H9 (cell line): ENCODE measurements around the gene PPP2R2B. TPM values are rescaled to one million over a fixed set of nuclear protein-coding genes. Genes with fewer than 3 reads are reported as not detected.

Source experiments
- DNase-seq: peaks from one replicate; pipeline ENCODE4 v3.0.0-alpha.2; 2017
- H2AFZ ChIP-seq: one replicate; pipeline ENCODE4 v1.6.1; 2013; ENCODE audit warnings: mild to moderate bottlenecking, low read length, control low read depth, moderate library complexity
- H2AK5ac ChIP-seq: 2 replicates; pipeline ENCODE4 v1.6.1; 2013; ENCODE audit warnings: low read length, control low read depth, mixed read lengths; ENCODE audit not compliant: insufficient read length
- H2BK120ac ChIP-seq: one replicate; pipeline ENCODE4 v1.6.1; 2013; ENCODE audit warnings: low read depth, mild to moderate bottlenecking, low read length, control low read depth, inconsistent platforms; ENCODE audit not compliant: poor library complexity, severe bottlenecking
- H2BK12ac ChIP-seq: 2 replicates; pipeline ENCODE4 v1.6.1; 2013; ENCODE audit warnings: low read length, control low read depth, mixed read lengths, low read depth; ENCODE audit not compliant: insufficient read length
- H2BK15ac ChIP-seq: 2 replicates; pipeline ENCODE4 v1.6.1; 2013; ENCODE audit warnings: low read depth, low read length, control low read depth
- H2BK20ac ChIP-seq: one replicate; pipeline ENCODE4 v1.6.1; 2013; ENCODE audit warnings: low read depth, mild to moderate bottlenecking, low read length, control low read depth, inconsistent platforms; ENCODE audit not compliant: poor library complexity, severe bottlenecking
- H2BK5ac ChIP-seq: 2 replicates; pipeline ENCODE4 v1.6.1; 2013; ENCODE audit warnings: low read length, control low read depth, mixed read lengths; ENCODE audit not compliant: insufficient read length
- H3K14ac ChIP-seq: 2 replicates; pipeline ENCODE4 v1.6.1; 2013; ENCODE audit warnings: low read length, control low read depth; ENCODE audit not compliant: insufficient read depth
- H3K18ac ChIP-seq: 2 replicates; pipeline ENCODE4 v1.6.1; 2013; ENCODE audit warnings: low read depth, mild to moderate bottlenecking, mixed read lengths, low read length, control low read depth; ENCODE audit not compliant: insufficient read length
- H3K23ac ChIP-seq: 2 replicates; pipeline ENCODE4 v1.6.1; 2013; ENCODE audit warnings: low read length, control low read depth, mixed read lengths, low read depth; ENCODE audit not compliant: insufficient read length
- H3K23me2 ChIP-seq: 2 replicates; pipeline ENCODE4 v1.6.1; 2013; ENCODE audit warnings: low read depth, mild to moderate bottlenecking, mixed read lengths, low read length, control low read depth; ENCODE audit not compliant: insufficient read length, poor library complexity, severe bottlenecking
- H3K27ac ChIP-seq: 2 replicates; pipeline ENCODE4 v1.5.1; 2013; ENCODE audit warnings: low read length, control low read depth, mixed read lengths, low read depth; ENCODE audit not compliant: insufficient read length
- H3K27me3 ChIP-seq: 2 replicates; pipeline ENCODE4 v1.6.1; 2013; ENCODE audit warnings: low read length, control low read depth, inconsistent platforms; ENCODE audit not compliant: insufficient read depth
- H3K4ac ChIP-seq: 2 replicates; pipeline ENCODE4 v1.6.1; 2013; ENCODE audit warnings: low read depth, mild to moderate bottlenecking, control low read depth, inconsistent platforms, low read length, moderate library complexity
- H3K4me1 ChIP-seq: 2 replicates; pipeline ENCODE4 v1.6.1; 2013; ENCODE audit warnings: low read length, control low read depth, inconsistent platforms; ENCODE audit not compliant: insufficient read depth
- H3K4me2 ChIP-seq: 2 replicates; pipeline ENCODE4 v1.6.1; 2013; ENCODE audit warnings: low read length, control low read depth, mixed read lengths; ENCODE audit not compliant: insufficient read length, insufficient read depth
- H3K56ac ChIP-seq: 2 replicates; pipeline ENCODE4 v1.6.1; 2013; ENCODE audit warnings: low read depth, mild to moderate bottlenecking, mixed read lengths, low read length, control low read depth; ENCODE audit not compliant: insufficient read length
- H3K79me1 ChIP-seq: 2 replicates; pipeline ENCODE4 v1.6.1; 2013; ENCODE audit warnings: low read depth, mild to moderate bottlenecking, moderate library complexity, low read length, control low read depth, inconsistent platforms; ENCODE audit not compliant: insufficient read depth, poor library complexity, severe bottlenecking
- H3K79me2 ChIP-seq: 2 replicates; pipeline ENCODE4 v1.6.1; 2013; ENCODE audit warnings: low read length, control low read depth, inconsistent platforms; ENCODE audit not compliant: insufficient read depth
- H3K9ac ChIP-seq: 2 replicates; pipeline ENCODE4 v1.6.1; 2013; ENCODE audit warnings: low read length, control low read depth, mixed read lengths; ENCODE audit not compliant: insufficient read length; ENCODE audit errors: extremely low read depth
- H3K9me3 ChIP-seq: one replicate; pipeline ENCODE4 v1.6.1; 2013; ENCODE audit warnings: low read depth, low read length, inconsistent platforms; ENCODE audit not compliant: control insufficient read depth
- H3T11ph ChIP-seq: one replicate; pipeline ENCODE4 v1.6.1; 2013; ENCODE audit warnings: mild to moderate bottlenecking, low read length, control low read depth, inconsistent platforms
- H4K20me1 ChIP-seq: one replicate; pipeline ENCODE4 v1.6.1; 2013; ENCODE audit not compliant: control insufficient read depth, insufficient read length, insufficient read depth
- H4K5ac ChIP-seq: 2 replicates; pipeline ENCODE4 v1.6.1; 2013; ENCODE audit warnings: low read depth, mild to moderate bottlenecking, mixed read lengths, low read length, control low read depth; ENCODE audit not compliant: insufficient read length
- H4K8ac ChIP-seq: replicated peaks from 2 replicates; pipeline ENCODE4 v1.6.1; 2013; ENCODE audit warnings: low read length, control low read depth, mixed read lengths, low read depth; ENCODE audit not compliant: insufficient read length
- H4K91ac ChIP-seq: 2 replicates; pipeline ENCODE4 v1.6.1; 2013; ENCODE audit warnings: low read depth, mild to moderate bottlenecking, moderate library complexity, mixed read lengths, low read length, control low read depth; ENCODE audit not compliant: insufficient read length
- H3K27ac Mint-ChIP-seq, 3 experiments: 2 replicates in 2 of 3; 3 replicates in 1 of 3; pipeline ENCODE4 v1.8.0; 2020 to 2021; ENCODE audit warnings: mixed read lengths in 3 of 3, mild to moderate bottlenecking in 1 of 3, moderate library complexity in 1 of 3
- H3K27me3 Mint-ChIP-seq: 2 replicates; pipeline ENCODE4 v1.8.0; 2021; ENCODE audit warnings: low read depth, mild to moderate bottlenecking, moderate library complexity, mixed read lengths
- H3K36me3 Mint-ChIP-seq, 3 experiments: 2 replicates in 2 of 3; 3 replicates in 1 of 3; pipeline ENCODE4 v1.8.0; 2020 to 2021; ENCODE audit warnings: low read depth in 3 of 3, mixed read lengths in 3 of 3; ENCODE audit not compliant: insufficient read depth in 1 of 3
- H3K4me1 Mint-ChIP-seq, 2 experiments: 2 replicates each; pipeline ENCODE4 v1.8.0; 2020; ENCODE audit warnings: mixed read lengths in 2 of 2
- H3K4me3 Mint-ChIP-seq, 2 experiments: 2 replicates in 1 of 2; 3 replicates in 1 of 2; pipeline ENCODE4 v1.8.0; 2020 to 2021; ENCODE audit warnings: mild to moderate bottlenecking in 2 of 2, mixed read lengths in 2 of 2, moderate library complexity in 1 of 2
- H3K9me3 Mint-ChIP-seq, 2 experiments: 2 replicates in 1 of 2; 3 replicates in 1 of 2; pipeline ENCODE4 v1.8.0; 2020; ENCODE audit warnings: mild to moderate bottlenecking in 2 of 2, mixed read lengths in 2 of 2, moderate library complexity in 1 of 2
- WGBS: extraction: QIAGEN DNeasy Blood & Tissue Kit; methylation state at CpG from one replicate; pipeline ENCODE4 v1.1.7; 2013; ENCODE audit warnings: missing lambda C conversion rate, low lambda C conversion rate, mixed read lengths; ENCODE audit not compliant: insufficient read length; ENCODE audit errors: extremely low coverage; 5-methylcytosine and 5-hydroxymethylcytosine counted together
- total RNA-seq: library from RNA; stranded (reverse); gene quantifications from 2 replicates; pipeline ENCODE4 v1.2.1, GENCODE V29; 2021
- TF ChIP-seq, protein P1 (sequence below): fragments of 200-600 bp; sonication (generic); conservative IDR thresholded peaks from 3 replicates; pipeline ENCODE4 v1.8.0; 2021; ENCODE audit warnings: antibody characterized with exemption, mild to moderate bottlenecking

The PPP2R2B gene
- total RNA-seq, 1 experiment from 2014 or later: 14.3 TPM

GRCh38 chr5:146683861-146684260, 194.7 kb downstream of the PPP2R2B start:
- H3K4me1 ChIP-seq: no peaks in the 10 kb centered on the region; the same call in 1 of the 2 replicates

More at GRCh38 chr5:146683861-146684260, 194.7 kb downstream of the PPP2R2B start:
- Histone ChIP-seq H2AFZ (no peak overlapping the region), H4K8ac (no peak overlapping the region), H3K9me3 (no peaks in the 10 kb centered on the region), H3K18ac (no peak overlapping the region), H3K23ac (no peak overlapping the region), H3K79me1 (no peaks in the 10 kb centered on the region), H3K4me2 (no peak overlapping the region), H2AK5ac (no peak overlapping the region), H3K23me2 (no peaks in the 10 kb centered on the region), H2BK20ac (no peak overlapping the region), H3K9ac (no peak overlapping the region), H2BK5ac (no peak overlapping the region), H4K91ac (no peak overlapping the region), H4K20me1 (no peaks in the 10 kb centered on the region), H3K79me2 (no peaks in the 10 kb centered on the region), H3K4ac (no peak overlapping the region), H4K5ac (no peak overlapping the region), H2BK15ac (no peak overlapping the region), H3T11ph (no peak overlapping the region), H2BK12ac (no peak overlapping the region), H3K56ac (no peak overlapping the region), H3K27ac (no peak overlapping the region), H3K27me3 (no peaks in the 10 kb centered on the region), H2BK120ac (no peak overlapping the region), H3K14ac (no peak overlapping the region)
- H3K27ac Mint-ChIP-seq: no peak overlapping the region
- no peaks in the 10 kb centered on the region for H3K4me1 Mint-ChIP-seq
- DNase-seq: no peak
- no peaks in the 10 kb centered on the region for H3K27me3 Mint-ChIP-seq
- no CpG with 5 or more reads among the region's 5 CpGs for WGBS
- H3K36me3 Mint-ChIP-seq: peaks cover 0 to 4% (median 2%) of the 10 kb centered on the region in 3 experiments; a peak in 4 of 7 replicates
- TF ChIP-seq, protein P1, sequence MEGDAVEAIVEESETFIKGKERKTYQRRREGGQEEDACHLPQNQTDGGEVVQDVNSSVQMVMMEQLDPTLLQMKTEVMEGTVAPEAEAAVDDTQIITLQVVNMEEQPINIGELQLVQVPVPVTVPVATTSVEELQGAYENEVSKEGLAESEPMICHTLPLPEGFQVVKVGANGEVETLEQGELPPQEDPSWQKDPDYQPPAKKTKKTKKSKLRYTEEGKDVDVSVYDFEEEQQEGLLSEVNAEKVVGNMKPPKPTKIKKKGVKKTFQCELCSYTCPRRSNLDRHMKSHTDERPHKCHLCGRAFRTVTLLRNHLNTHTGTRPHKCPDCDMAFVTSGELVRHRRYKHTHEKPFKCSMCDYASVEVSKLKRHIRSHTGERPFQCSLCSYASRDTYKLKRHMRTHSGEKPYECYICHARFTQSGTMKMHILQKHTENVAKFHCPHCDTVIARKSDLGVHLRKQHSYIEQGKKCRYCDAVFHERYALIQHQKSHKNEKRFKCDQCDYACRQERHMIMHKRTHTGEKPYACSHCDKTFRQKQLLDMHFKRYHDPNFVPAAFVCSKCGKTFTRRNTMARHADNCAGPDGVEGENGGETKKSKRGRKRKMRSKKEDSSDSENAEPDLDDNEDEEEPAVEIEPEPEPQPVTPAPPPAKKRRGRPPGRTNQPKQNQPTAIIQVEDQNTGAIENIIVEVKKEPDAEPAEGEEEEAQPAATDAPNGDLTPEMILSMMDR: no peak
- no peak overlapping the region for H3K4me3 Mint-ChIP-seq
- peaks cover 2 to 3% of the 10 kb centered on the region in 2 experiments; a peak in 1 of 5 replicates for H3K9me3 Mint-ChIP-seq
